Kidney epithelial cell (primary cell): ENCODE results near the gene ELP4. TPM values are rescaled to one million over a fixed set of nuclear protein-coding genes. Genes with fewer than 3 reads are reported as not detected.

Experiments
- DNase-seq: peaks from one replicate; pipeline ENCODE4 v3.0.0-alpha.2; 2010; ENCODE audit warnings: low read depth
- H3K27me3 ChIP-seq: 2 replicates; pipeline ENCODE4 v1.6.0; 2011; ENCODE audit warnings: low read length; ENCODE audit not compliant: control insufficient read depth, insufficient read depth
- H3K36me3 ChIP-seq: 2 replicates; pipeline ENCODE4 v1.5.1; 2011; ENCODE audit warnings: low read length; ENCODE audit not compliant: control insufficient read depth, insufficient read depth
- H3K4me3 ChIP-seq: 2 replicates; pipeline ENCODE4 v1.5.1; 2011; ENCODE audit warnings: low read depth, mild to moderate bottlenecking, control low read depth, low read length
- CTCF ChIP-seq: IDR thresholded peaks from 2 replicates; pipeline ENCODE4 v1.5.1; 2011; ENCODE audit warnings: mild to moderate bottlenecking, moderate library complexity, low read length, control low read depth, inconsistent platforms; ENCODE audit not compliant: insufficient read depth, poor library complexity, severe bottlenecking
- total RNA-seq: library from RNA; depleted of rRNA; stranded (reverse); fragments of >200 nt; gene quantifications from 2 replicates; pipeline ENCODE4 v1.2.3, GENCODE V29; 2015

ELP4 gene
- total RNA-seq, 1 donor from 2014 or later = 19.1 TPM

- peaks cover 96% of the 10 kb centered on the region for H3K27me3 ChIP-seq
- no peak overlapping the region for H3K4me3 ChIP-seq
- DNase-seq = no peak
- TF ChIP-seq CTCF = no peak
- H3K36me3 ChIP-seq = no peaks in the 10 kb centered on the region
These were observed 311.7 kb downstream of the ELP4 start for GRCh38 chr11:31821235-31821764.

GRCh38 chr11:31821766-31822165 is 312.2 kb downstream of the ELP4 start:
- Histone ChIP-seq H3K36me3 (no peaks in the 10 kb centered on the region), H3K4me3 (no peak overlapping the region), H3K27me3 (peaks cover 96% of the 10 kb centered on the region)
- TF ChIP-seq CTCF = no peak
- DNase-seq = no peak

- Histone ChIP-seq H3K36me3 (no peaks in the 10 kb centered on the region), H3K4me3 (no peak overlapping the region), H3K27me3 (peaks cover 96% of the 10 kb centered on the region)
- TF ChIP-seq CTCF = no peak
- no peak for DNase-seq
These were observed 312.8 kb downstream of the ELP4 start for GRCh38 chr11:31822175-31822926.

GRCh38 chr11:31822927-31823643 is 313.5 kb downstream of the ELP4 start:
- Histone ChIP-seq H3K36me3 (no peaks in the 10 kb centered on the region), H3K4me3 (no peak overlapping the region), H3K27me3 (peaks cover 96% of the 10 kb centered on the region)
- TF ChIP-seq CTCF = no peak
- DNase-seq = no peak

GRCh38 chr11:31823644-31824331 is 314.2 kb downstream of the ELP4 start:
- H3K27me3 ChIP-seq = peaks cover 90% of the 10 kb centered on the region
- no peaks in the 10 kb centered on the region for H3K36me3 ChIP-seq
- no peak for TF ChIP-seq CTCF
- no peak overlapping the region for H3K4me3 ChIP-seq
- DNase-seq = no peak
